Measurements from ENCODE around the gene TENM4.

Gene TENM4

DNA sequence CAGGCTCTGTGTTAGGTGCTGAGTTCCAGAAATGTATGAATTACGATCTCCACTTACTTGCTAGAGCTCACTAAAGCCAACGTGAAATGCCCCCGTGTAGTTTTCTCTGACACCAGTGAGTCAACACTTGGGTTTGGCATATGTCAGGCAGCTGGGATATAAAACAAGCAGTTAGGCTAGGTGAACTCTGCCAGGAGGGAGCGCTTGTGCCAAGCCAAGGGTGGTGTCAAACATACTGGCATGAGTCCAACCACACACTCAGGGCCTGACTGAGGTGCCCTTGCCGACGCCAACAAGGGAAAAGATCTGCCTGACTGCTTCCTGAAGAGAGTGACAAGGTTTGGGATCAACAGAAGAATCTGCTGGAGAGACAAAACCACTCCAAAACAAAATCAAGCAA, 698.4 kb downstream of the TENM4 start:
- Histone ChIP-seq H3K9ac (ENCODE audit: low read depth, low read length) (no peak overlapping the region), H3K4me3 (ENCODE audit: low read depth, low read length) (no peak overlapping the region), H3K27me3 (ENCODE audit: control insufficient read depth, insufficient read depth, low read length) (no peaks in the 10 kb centered on the region), H3K4me1 (ENCODE audit: control insufficient read depth, insufficient read depth, low read length) (no peaks in the 10 kb centered on the region), H3K36me3 (ENCODE audit: control insufficient read depth, insufficient read depth, low read length) (no peaks in the 10 kb centered on the region), H3K9me3 (ENCODE audit: control insufficient read depth, insufficient read depth, low read length) (no peaks in the 10 kb centered on the region)

DNA sequence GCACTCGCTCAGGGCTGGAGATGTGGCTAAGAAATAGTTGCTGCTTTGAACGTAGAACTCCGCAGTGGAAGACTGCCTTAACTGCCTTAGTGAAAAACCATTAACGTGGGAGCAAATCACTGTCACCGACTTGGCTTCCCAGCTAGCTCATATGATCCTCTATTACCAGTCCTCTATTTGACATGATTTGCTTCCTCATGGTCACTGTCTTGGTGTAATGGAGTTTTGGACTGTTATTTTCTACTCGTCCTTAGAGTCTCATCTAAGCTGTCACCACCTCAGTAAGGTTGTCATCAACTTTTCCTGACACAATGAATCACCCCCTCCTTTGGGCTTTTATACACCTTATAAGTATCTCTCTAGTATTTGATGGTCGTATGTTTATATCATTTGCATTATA, 699.1 kb downstream of the TENM4 start:
- Histone ChIP-seq H3K9me3 (ENCODE audit: control insufficient read depth, insufficient read depth, low read length) (no peaks in the 10 kb centered on the region), H3K9ac (ENCODE audit: low read depth, low read length) (no peak overlapping the region), H3K27me3 (ENCODE audit: control insufficient read depth, insufficient read depth, low read length) (no peaks in the 10 kb centered on the region), H3K4me3 (ENCODE audit: low read depth, low read length) (no peak overlapping the region), H3K4me1 (ENCODE audit: control insufficient read depth, insufficient read depth, low read length) (no peaks in the 10 kb centered on the region), H3K36me3 (ENCODE audit: control insufficient read depth, insufficient read depth, low read length) (no peaks in the 10 kb centered on the region)

DNA sequence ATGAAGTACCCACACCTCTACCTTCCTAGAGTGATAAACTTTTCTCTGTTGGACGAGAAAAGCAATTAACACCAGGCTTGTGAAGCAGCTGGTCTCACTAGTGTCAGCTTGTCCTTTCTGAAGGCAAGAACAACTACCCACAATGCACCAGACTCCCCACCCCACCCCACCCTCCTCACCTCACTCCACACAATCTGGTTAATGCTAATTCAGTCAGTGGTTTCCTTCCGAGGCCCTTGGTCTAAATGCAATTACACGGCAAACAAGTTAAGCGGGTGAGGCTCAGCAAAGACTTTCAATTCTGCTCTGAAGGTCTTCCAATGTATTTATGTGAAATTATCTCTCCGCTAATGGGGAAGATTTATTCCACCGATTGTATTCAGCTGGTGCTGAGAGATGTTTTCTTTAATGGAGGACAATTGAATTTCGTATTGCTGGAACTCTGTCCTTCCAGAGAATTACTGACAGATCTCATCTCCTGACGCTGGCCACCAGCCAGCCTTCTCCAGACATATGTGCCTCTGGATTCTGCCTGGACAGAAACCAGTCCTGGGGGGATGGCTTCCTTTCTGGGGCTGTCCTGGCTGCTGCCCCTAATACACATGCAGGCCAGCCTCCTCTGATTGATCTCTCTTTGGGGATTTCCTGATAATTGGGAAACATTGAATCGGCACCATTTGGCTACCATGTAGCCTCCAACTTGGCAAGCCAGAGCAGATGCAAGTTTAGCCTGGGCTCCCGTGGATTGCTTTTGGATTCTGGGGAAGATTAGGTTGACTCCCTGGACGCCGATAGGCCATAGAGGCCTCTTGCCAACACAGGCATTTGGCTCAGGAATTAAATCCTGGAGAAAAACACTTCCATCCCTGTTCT, 700.4 kb downstream of the TENM4 start:
- H3K27me3 ChIP-seq (ENCODE audit: control insufficient read depth, insufficient read depth, low read length) = no peaks in the 10 kb centered on the region

DNA sequence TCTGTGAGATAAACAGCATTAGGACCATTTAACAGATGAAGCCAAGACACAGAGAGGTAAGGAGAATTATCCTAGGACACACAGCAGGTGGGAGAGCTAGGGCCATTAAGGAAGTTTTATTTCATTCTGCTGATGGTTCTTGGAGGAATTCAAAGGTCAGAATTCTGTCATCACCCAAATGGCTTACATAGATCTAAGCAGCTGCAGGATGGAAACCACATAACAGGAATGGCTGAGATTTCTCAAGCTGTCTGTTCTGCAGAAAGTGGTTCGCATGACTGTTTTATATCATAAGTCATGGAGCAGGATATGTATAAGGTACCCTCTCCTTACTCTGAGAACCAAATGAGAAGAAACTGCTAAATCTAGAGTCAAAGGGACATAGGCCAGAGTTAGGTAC, 702.9 kb downstream of the TENM4 start:
- no peaks in the 10 kb centered on the region for H3K4me1 ChIP-seq (ENCODE audit: control insufficient read depth, insufficient read depth, low read length)
- H3K9ac ChIP-seq (ENCODE audit: low read depth, low read length) = no peak overlapping the region
- H3K4me3 ChIP-seq (ENCODE audit: low read depth, low read length) = no peak overlapping the region
- no peaks in the 10 kb centered on the region for H3K27me3 ChIP-seq (ENCODE audit: control insufficient read depth, insufficient read depth, low read length)
- no peaks in the 10 kb centered on the region for H3K36me3 ChIP-seq (ENCODE audit: control insufficient read depth, insufficient read depth, low read length)
- no peaks in the 10 kb centered on the region for H3K9me3 ChIP-seq (ENCODE audit: control insufficient read depth, insufficient read depth, low read length)

More for the DNA sequence above, 700.4 kb downstream of the TENM4 start:
- Histone ChIP-seq H3K36me3 (ENCODE audit: control insufficient read depth, insufficient read depth, low read length) (no peaks in the 10 kb centered on the region), H3K4me3 (ENCODE audit: low read depth, low read length) (no peak overlapping the region), H3K4me1 (ENCODE audit: control insufficient read depth, insufficient read depth, low read length) (no peaks in the 10 kb centered on the region), H3K9me3 (ENCODE audit: control insufficient read depth, insufficient read depth, low read length) (no peaks in the 10 kb centered on the region), H3K9ac (ENCODE audit: low read depth, low read length) (no peak overlapping the region)

DNA sequence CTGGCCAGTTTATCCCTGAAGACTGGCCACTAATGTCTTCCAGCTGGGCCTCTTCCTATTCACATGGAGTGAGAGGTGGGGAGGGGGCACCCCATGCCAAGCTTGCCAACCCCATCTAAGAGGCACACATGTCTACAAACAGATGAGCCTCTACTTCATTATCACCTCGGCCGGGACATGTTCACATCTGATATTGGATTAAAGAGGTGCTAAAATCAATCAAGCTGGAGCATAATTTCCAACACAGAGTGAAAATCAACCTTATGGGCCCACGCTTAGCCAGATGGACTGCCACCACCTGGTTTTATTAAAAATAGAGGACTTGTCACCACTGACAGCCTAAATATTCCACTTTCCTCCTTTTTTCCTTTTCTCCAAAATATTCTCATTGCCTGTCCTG, 703.5 kb downstream of the TENM4 start:
- no peaks in the 10 kb centered on the region for H3K4me1 ChIP-seq (ENCODE audit: control insufficient read depth, insufficient read depth, low read length)
- H3K36me3 ChIP-seq (ENCODE audit: control insufficient read depth, insufficient read depth, low read length) = no peaks in the 10 kb centered on the region
- H3K9me3 ChIP-seq (ENCODE audit: control insufficient read depth, insufficient read depth, low read length) = no peaks in the 10 kb centered on the region
- H3K4me3 ChIP-seq (ENCODE audit: low read depth, low read length) = no peak overlapping the region
- H3K27me3 ChIP-seq (ENCODE audit: control insufficient read depth, insufficient read depth, low read length) = no peaks in the 10 kb centered on the region
- H3K9ac ChIP-seq (ENCODE audit: low read depth, low read length) = no peak overlapping the region

DNA sequence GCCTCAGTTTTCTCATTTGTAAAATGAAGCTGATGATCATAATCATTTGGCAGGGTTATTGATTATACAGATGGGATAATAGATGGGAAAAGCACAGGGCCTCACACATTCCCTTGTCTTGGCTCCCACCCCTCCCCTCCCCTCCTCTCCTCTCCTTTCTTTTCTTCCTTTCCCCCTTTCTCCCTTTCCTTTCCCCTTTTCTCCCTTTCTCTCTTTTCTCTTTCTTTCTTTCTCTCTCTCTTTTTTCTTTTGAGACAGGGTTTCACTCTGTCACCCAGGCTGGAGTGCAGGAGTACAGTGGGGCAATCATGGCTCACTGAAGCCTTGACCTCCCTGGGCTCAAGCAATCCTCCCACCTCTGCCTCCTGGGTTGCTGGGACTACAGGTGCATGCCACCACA, 705.1 kb downstream of the TENM4 start:
- Histone ChIP-seq H3K4me3 (ENCODE audit: low read depth, low read length) (no peak overlapping the region), H3K4me1 (ENCODE audit: control insufficient read depth, insufficient read depth, low read length) (no peaks in the 10 kb centered on the region), H3K27me3 (ENCODE audit: control insufficient read depth, insufficient read depth, low read length) (no peaks in the 10 kb centered on the region), H3K9ac (ENCODE audit: low read depth, low read length) (no peak overlapping the region), H3K9me3 (ENCODE audit: control insufficient read depth, insufficient read depth, low read length) (no peaks in the 10 kb centered on the region), H3K36me3 (ENCODE audit: control insufficient read depth, insufficient read depth, low read length) (no peaks in the 10 kb centered on the region)

DNA sequence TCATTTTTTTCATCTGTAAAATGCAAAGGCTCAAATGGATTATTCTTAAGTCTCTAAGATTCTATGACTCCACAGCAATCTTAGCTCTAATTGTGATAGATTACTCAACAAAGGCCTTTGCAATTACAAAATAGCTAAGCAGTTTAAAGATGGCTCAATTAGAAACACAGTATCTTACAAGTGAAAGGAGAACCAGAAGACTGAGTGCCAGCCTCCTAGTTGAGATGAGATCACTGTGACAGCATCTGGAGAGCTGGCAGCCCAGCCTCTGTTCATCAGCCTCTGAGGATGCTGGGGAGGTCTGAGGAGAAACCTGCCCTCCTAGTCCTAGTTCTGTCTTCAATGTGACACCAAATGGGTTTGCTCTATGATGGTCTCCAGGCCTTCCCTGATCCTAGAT, 707.8 kb downstream of the TENM4 start:
- H3K27me3 ChIP-seq (ENCODE audit: control insufficient read depth, insufficient read depth, low read length) = no peaks in the 10 kb centered on the region
- no peaks in the 10 kb centered on the region for H3K4me1 ChIP-seq (ENCODE audit: control insufficient read depth, insufficient read depth, low read length)
- no peaks in the 10 kb centered on the region for H3K36me3 ChIP-seq (ENCODE audit: control insufficient read depth, insufficient read depth, low read length)
- H3K9ac ChIP-seq (ENCODE audit: low read depth, low read length) = no peak overlapping the region
- H3K4me3 ChIP-seq (ENCODE audit: low read depth, low read length) = no peak overlapping the region
- H3K9me3 ChIP-seq (ENCODE audit: control insufficient read depth, insufficient read depth, low read length) = no peaks in the 10 kb centered on the region

DNA sequence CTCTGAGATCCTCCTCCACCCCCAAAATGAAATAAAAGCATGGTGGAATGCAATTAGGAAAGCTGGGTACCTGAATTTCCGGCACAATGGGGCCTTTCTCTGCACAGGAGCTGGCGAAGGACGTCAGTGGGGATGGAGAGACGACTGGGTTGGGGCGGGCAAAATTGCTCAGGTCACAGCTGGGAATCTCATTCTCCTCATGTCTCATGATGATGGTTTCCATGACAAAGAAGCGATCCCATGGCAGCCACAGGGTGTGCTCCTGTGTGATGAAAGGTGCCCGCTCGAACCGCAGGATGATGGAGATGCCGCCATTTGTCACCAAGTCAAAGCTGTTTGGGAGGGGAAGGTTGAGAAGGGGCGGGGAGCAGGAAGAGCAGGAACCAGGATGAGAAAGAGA, 708.6 kb downstream of the TENM4 start:
- Histone ChIP-seq H3K27me3 (ENCODE audit: control insufficient read depth, insufficient read depth, low read length) (no peaks in the 10 kb centered on the region), H3K9me3 (ENCODE audit: control insufficient read depth, insufficient read depth, low read length) (no peaks in the 10 kb centered on the region)

DNA sequence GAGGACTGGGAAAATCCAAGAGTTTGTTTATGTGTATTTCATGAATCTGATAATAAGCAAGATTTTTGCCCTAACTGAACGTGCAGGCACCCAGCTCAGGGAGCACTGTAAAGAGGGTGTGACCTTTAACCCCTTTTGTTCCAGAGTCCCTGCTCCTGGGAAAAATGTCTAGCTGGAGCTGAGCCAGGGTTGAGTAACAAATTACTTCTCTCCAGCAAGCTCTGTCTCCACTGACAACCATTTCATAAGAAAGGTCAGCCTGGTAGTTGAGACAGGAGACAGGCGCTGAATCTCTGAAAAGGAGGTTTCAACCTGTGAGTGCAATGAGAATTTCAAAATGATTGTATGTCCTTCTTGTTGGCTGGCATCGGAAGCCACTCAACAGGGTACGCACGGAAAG, 709.8 kb downstream of the TENM4 start:
- no peaks in the 10 kb centered on the region for H3K27me3 ChIP-seq (ENCODE audit: control insufficient read depth, insufficient read depth, low read length)
- H3K9me3 ChIP-seq (ENCODE audit: control insufficient read depth, insufficient read depth, low read length) = no peaks in the 10 kb centered on the region
- no peak overlapping the region for H3K4me3 ChIP-seq (ENCODE audit: low read depth, low read length)
- H3K36me3 ChIP-seq (ENCODE audit: control insufficient read depth, insufficient read depth, low read length) = no peaks in the 10 kb centered on the region
- no peak overlapping the region for H3K9ac ChIP-seq (ENCODE audit: low read depth, low read length)
- no peaks in the 10 kb centered on the region for H3K4me1 ChIP-seq (ENCODE audit: control insufficient read depth, insufficient read depth, low read length)

More for the DNA sequence above, 708.6 kb downstream of the TENM4 start:
- Histone ChIP-seq H3K9ac (ENCODE audit: low read depth, low read length) (no peak overlapping the region), H3K36me3 (ENCODE audit: control insufficient read depth, insufficient read depth, low read length) (no peaks in the 10 kb centered on the region), H3K4me3 (ENCODE audit: low read depth, low read length) (no peak overlapping the region), H3K4me1 (ENCODE audit: control insufficient read depth, insufficient read depth, low read length) (no peaks in the 10 kb centered on the region)

DNA sequence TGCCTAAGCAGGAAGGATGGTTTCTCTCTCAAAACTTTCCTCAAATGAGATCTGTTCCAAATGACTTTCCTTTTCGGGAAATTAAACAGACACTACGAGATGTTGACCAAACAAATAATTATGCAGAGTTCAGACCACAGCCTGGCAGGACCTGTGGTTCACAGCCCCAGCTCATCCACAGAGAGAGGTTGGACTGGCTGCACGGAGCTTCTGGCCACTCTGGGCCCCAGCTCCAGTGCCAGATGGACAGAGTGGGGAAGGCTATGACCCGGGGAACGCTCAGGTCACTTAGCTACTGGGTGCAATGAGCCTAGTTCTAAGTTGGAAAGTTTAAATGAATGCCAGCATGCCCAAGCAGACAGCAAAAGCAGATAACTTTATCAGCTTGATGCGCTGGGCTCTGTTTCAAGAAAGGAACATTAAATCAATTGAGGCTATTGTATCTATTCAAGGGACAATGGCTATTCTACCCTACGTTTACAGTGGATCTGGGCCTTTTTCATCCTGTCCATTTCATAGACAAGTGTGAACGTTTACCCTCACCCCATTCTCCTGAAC, 710.5 kb downstream of the TENM4 start:
- Histone ChIP-seq H3K9ac (ENCODE audit: low read depth, low read length) (no peak overlapping the region), H3K4me1 (ENCODE audit: control insufficient read depth, insufficient read depth, low read length) (no peaks in the 10 kb centered on the region), H3K9me3 (ENCODE audit: control insufficient read depth, insufficient read depth, low read length) (no peaks in the 10 kb centered on the region), H3K36me3 (ENCODE audit: control insufficient read depth, insufficient read depth, low read length) (no peaks in the 10 kb centered on the region), H3K27me3 (ENCODE audit: control insufficient read depth, insufficient read depth, low read length) (no peaks in the 10 kb centered on the region), H3K4me3 (ENCODE audit: low read depth, low read length) (no peak overlapping the region)

DNA sequence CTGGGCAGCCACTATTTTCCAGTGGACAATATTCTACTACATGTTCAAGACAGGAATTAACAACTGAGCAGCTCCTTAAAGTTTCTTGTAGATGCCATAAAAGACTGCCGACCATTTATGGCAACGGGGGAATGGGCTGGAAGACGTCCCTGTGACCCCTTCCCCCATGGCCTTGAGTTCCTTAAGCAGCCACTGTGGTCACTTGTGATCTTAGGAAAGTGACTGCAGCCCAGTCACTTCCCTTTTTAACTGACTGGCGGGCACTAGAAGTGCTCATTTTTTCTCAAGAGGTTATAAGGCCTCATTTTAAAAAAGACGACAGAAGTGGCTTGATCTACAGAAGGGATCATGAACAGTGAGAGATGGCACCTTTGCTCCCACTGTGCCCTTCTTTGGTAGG, 713.0 kb downstream of the TENM4 start:
- no peaks in the 10 kb centered on the region for H3K4me1 ChIP-seq (ENCODE audit: control insufficient read depth, insufficient read depth, low read length)
- no peak overlapping the region for H3K4me3 ChIP-seq (ENCODE audit: low read depth, low read length)
- no peaks in the 10 kb centered on the region for H3K27me3 ChIP-seq (ENCODE audit: control insufficient read depth, insufficient read depth, low read length)
- H3K9ac ChIP-seq (ENCODE audit: low read depth, low read length) = no peak overlapping the region
- no peaks in the 10 kb centered on the region for H3K9me3 ChIP-seq (ENCODE audit: control insufficient read depth, insufficient read depth, low read length)
- no peaks in the 10 kb centered on the region for H3K36me3 ChIP-seq (ENCODE audit: control insufficient read depth, insufficient read depth, low read length)

DNA sequence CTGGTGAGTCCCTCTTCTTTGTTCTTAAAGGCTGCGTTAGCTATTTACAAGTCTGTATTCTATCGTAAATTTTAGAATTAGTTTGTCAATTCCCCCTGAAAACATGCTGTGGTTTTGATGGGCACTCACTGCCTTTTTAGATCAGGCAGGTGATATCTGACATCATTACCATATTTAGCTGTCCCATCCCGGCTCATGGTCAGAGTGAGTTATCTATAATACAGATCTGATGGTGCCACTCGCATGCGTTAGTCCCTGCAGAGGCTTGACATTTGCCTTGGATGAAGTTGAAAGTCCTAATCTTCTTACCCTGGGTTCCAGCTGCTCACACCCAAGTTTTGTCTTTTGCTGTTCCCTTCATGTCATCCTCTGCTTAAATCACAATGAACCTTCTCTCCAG, 715.6 kb downstream of the TENM4 start:
- Histone ChIP-seq H3K4me1 (ENCODE audit: control insufficient read depth, insufficient read depth, low read length) (no peaks in the 10 kb centered on the region), H3K4me3 (ENCODE audit: low read depth, low read length) (no peak overlapping the region), H3K36me3 (ENCODE audit: control insufficient read depth, insufficient read depth, low read length) (no peaks in the 10 kb centered on the region), H3K9me3 (ENCODE audit: control insufficient read depth, insufficient read depth, low read length) (no peaks in the 10 kb centered on the region), H3K9ac (ENCODE audit: low read depth, low read length) (no peak overlapping the region), H3K27me3 (ENCODE audit: control insufficient read depth, insufficient read depth, low read length) (no peaks in the 10 kb centered on the region)

Measured in iPS-15b (cell line).